Kidney glomerular epithelial cell (primary cell): Measurements from ENCODE around the gene MANF.
"Not testable (repeated sequence)": the region's sequence is repeated elsewhere in the genome, so short reads cannot be mapped to it uniquely, and the experiment has no call there.

Experiments
- DNase-seq: peaks from one replicate; lab custom pipeline; 2025; lab: John Stamatoyannopoulos, UW

The MANF gene

GRCh38 chr3:51373658-51374421 is 11.3 kb upstream of the MANF start:
- DNase-seq, result no peak

GRCh38 chr3:51374456-51374855 is 10.6 kb upstream of the MANF start:
- DNase-seq, result no peak

- no peak for DNase-seq
Observed at GRCh38 chr3:51375136-51375535, 10.0 kb upstream of the MANF start.

- no peak for DNase-seq
Observed at GRCh38 chr3:51375571-51375970, 9.5 kb upstream of the MANF start.

GRCh38 chr3:51378065-51378464 is 7.0 kb upstream of the MANF start:
- DNase-seq, result no peak

- no peak for DNase-seq
Observed at GRCh38 chr3:51378726-51379125, 6.4 kb upstream of the MANF start.

GRCh38 chr3:51379301-51379700 is 5.8 kb upstream of the MANF start:
- no peak for DNase-seq

GRCh38 chr3:51379746-51380455 is 5.2 kb upstream of the MANF start:
- DNase-seq, result no peak

- no peak for DNase-seq
Observed at GRCh38 chr3:51380601-51381332, 4.3 kb upstream of the MANF start.

GRCh38 chr3:51381333-51381705 is 3.8 kb upstream of the MANF start:
- no peak for DNase-seq

- DNase-seq, result no peak
Observed at GRCh38 chr3:51382076-51382745, 2.9 kb upstream of the MANF start.

GRCh38 chr3:51382947-51383578 is 2.0 kb upstream of the MANF start:
- DNase-seq, result no peak

- DNase-seq, result no peak
Observed at GRCh38 chr3:51384055-51384725, 901 bp upstream of the MANF start.

GRCh38 chr3:51385621-51386091 is 565 bp downstream of the MANF start:
- no peak for DNase-seq

GRCh38 chr3:51386159-51386851 is 1.2 kb downstream of the MANF start:
- no peak for DNase-seq

- DNase-seq, result no peak
Observed at GRCh38 chr3:51386852-51387229, 1.8 kb downstream of the MANF start.

GRCh38 chr3:51387281-51387680 is 2.2 kb downstream of the MANF start:
- not testable (repeated sequence) for DNase-seq

GRCh38 chr3:51388286-51389029 is 3.4 kb downstream of the MANF start:
- DNase-seq, result no peak

GRCh38 chr3:51389423-51390183 is 4.5 kb downstream of the MANF start:
- DNase-seq, result peak; percentile 19
